Activated T-helper 9 cell treated with anti-CD3 and anti-CD28 coated beads, Interleukin-2, amount 50 U/mL, for 16 hours (primary cell): ENCODE measurements around the gene FBLN1.

Experiments
- DNase-seq: peaks from one replicate; pipeline ENCODE4 v3.0.0-alpha.2; 2020; ENCODE audit warnings: low read depth

The FBLN1 gene

GRCh38 chr22:45571089-45571488 is 68.4 kb downstream of the FBLN1 start:
- no peak for DNase-seq

GRCh38 chr22:45572444-45572843 is 69.8 kb downstream of the FBLN1 start:
- no peak for DNase-seq

GRCh38 chr22:45574069-45574703 is 71.5 kb downstream of the FBLN1 start:
- DNase-seq, result no peak

DNA sequence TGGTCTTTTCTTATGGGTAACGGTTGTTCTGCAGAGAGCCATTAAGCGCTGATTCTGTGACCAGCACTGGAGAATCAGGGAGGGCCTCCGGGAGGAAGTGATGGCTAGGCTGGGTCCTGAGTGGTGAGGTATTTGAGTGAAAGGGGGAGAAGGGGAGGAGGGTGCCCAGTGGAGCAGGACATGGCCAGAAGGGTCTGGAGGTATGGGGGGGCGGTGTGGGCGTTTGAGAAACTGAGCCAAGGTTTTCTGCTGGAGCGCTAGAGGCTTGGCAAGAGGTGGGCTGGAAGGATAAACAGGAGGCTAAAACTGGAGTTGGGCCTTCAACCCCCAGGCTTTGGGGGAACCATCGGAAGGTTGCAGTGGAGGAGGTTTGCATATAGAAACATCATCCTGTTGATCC is 72.5 kb downstream of the FBLN1 start:
- DNase-seq, result no peak

- DNase-seq, result no peak
Measured at GRCh38 chr22:45575607-45576272, 73.1 kb downstream of the FBLN1 start.

DNA sequence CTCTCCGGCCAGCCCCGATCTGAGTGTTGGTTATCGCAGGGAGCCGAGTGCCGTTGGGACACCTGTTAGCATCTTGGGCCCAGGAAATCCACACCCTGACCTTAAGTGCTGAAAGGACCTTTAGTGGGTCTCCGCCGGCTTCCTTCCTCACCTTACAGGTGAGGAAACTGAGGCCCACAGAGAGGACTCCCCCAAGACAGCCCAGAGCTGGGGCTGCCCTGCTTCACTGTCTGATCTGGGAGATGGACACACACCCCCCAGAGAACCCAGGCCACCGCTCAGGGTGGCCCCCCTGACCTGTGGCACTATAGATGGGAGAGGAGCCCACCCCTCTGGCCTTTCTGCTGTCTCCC is 73.6 kb downstream of the FBLN1 start:
- no peak for DNase-seq

DNA sequence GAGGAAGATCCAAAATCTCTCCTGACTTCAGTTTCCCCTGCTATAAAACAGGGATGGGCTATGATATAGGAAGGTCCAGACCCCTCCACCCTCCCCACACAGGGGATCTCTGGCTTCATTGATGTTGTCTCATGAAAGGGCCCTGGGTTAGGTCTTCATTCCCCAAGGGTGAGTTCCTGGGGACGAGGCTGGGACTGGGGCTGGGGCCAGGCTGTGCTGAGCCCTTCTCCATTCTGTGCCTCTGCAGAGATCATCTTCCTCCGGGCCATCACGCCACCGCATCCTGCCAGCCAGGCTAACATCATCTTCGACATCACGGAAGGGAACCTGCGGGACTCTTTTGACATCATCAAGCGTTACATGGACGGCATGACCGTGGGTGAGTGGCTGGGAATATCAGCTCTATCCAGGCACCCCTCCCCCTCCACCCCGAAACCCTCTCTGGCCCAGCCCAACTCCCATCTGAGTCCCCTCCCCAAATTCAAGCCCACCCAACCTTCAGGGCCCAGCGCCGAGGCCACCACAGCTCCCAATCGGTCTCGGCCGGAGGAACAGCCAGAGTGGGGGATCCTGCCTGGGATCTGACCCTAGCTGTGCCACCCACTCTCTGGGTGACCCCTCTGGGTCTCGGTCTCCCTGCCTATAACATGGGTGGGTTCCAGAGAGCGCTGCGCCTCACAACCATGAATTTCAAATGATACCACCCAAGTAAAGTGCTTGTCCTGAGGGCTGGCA is 74.2 kb downstream of the FBLN1 start:
- no peak for DNase-seq

DNA sequence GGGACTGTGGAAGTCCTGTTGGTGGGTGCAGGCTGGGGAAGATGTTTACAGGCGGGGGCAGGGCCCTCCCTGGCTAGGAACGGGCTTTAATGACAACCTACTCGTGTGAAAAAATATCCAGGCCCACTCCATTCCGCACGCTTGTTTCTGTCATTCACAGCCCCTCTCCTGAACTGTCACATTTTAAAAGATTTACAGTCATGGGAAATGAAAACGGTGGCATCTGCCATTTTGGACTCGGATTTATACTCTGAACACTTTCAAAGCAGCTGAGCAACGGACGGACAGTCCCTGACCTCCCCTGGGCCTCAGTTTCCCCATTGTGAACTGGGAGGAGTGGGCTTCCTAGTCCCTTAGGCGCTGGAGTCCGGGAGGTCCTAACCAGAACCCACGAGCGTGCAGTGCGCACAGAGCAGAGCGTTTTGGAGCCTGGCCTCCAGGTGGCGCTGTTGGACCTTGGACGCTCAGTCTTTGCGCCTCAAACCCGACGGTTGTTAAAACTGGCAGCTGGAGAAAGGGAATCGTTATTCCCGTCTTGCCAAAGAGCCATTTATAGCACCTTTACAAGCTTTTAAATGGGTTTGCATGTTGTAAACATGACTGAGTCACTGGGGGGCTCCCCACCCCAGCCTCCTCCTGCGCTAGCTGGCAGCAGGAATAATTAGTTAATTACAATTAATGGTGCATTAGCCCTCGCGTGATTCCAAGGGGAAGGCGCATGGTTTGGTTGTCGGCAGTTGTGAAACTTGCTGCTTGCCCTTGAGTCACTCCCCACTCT is 75.3 kb downstream of the FBLN1 start:
- DNase-seq, result peak; percentile 59

DNA sequence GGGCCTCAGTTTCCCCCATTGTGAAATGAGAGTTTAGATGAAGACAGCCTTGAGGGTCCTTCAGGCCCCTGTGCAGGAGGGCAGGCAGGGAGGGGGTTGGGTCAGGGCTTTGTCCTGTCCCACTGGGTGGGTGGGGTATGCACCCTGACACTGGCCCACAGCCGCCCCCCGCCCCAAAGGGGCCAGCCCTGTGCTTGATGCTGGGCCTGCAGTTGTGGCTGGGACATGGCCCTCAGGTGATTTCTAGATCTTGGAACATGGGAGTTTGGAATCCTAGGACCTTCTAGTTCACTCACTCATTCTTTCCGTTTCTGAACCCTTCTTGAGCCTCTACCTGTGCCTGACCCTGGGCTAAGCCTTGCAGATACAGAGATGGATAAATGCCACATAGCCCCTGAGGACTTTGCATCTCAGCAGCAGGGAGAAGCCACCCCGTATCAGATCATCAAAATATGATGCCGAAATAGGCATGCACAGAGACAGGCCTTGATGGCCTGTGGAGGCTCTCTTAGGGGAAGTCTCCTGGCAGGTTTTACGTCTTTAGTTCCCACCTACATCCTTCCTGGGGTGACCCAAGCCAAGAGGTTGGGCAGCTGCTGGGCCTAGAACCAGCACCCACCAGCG is 76.0 kb downstream of the FBLN1 start:
- no peak for DNase-seq

GRCh38 chr22:45579306-45579705 is 76.6 kb downstream of the FBLN1 start:
- DNase-seq, result no peak

DNA sequence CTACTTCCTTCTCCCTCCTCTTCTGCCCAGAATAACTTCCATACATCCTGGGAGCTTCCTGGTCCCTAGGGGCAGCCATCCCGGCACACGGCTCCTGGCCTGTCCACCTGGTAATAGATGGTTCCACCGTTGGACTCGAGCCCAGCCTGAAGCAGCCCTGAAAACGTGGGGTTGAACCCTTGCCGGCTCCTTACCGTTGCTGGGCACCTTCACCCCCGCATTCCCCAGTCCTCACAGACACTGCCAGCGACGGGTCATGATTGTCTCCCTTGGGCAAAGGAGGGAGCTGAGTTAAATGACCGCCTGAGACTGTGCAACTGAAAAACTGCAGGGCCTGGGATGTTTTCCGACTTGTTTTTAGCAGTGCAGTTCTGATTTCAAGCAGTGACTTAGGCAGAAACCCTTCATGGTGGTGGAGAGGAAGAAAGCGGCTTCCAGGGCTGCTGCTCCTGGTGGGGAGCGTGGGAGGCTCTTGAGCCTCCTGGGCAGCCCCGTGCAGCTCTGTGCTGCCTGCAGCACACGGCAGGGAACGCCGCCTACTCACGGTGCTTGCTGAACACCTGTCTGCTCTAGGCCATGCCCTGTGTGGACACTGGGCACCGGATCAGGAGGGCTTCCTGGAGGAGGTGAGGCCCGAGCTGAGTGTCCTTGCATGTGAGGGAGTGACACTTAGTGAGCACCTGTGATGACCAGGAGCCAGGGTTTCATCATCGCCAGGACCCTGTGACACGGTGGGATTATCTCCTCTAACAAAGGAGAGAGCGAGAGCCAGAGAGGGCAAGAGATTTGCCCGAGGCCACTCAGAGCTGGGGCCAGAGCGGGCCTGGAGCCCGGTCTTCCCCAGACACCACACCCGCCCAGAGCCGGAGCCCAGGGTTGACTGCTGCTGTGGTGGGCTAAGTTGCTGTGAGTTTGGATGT is 77.4 kb downstream of the FBLN1 start:
- DNase-seq, result no peak

DNA sequence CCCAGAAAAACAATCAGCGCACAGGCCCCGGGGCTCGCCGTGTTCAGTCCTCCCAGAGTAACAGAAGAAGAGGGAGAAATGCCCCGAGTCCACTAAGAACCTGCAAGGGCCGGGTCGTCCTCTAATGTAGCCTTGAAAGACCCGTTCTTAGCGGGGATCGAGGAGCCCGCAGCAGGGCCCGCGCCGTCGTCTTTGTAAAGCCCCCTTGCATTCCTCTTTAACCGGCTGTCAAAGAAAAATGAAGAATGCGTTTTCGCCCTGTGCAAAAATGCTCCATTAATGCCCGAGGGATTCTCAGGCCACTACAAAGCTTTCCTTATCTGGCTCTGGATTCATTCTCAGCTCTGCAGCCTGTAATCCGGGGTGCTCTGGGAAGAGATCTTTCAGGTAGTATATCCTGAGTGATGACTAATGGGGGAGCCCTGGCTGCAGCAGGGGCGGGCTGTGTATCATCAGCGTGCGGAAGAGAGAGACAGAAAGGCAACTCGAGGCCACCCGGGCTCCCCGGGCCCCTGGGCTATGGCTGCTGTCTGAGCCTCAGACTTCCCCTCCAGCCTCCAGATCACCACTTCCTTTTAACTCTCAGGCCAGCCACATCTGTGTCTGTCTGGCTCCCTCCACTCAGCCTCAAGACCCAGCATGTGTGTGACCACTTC is 78.2 kb downstream of the FBLN1 start:
- DNase-seq, result no peak

- no peak for DNase-seq
Measured at GRCh38 chr22:45581549-45582080, 78.9 kb downstream of the FBLN1 start.

DNA sequence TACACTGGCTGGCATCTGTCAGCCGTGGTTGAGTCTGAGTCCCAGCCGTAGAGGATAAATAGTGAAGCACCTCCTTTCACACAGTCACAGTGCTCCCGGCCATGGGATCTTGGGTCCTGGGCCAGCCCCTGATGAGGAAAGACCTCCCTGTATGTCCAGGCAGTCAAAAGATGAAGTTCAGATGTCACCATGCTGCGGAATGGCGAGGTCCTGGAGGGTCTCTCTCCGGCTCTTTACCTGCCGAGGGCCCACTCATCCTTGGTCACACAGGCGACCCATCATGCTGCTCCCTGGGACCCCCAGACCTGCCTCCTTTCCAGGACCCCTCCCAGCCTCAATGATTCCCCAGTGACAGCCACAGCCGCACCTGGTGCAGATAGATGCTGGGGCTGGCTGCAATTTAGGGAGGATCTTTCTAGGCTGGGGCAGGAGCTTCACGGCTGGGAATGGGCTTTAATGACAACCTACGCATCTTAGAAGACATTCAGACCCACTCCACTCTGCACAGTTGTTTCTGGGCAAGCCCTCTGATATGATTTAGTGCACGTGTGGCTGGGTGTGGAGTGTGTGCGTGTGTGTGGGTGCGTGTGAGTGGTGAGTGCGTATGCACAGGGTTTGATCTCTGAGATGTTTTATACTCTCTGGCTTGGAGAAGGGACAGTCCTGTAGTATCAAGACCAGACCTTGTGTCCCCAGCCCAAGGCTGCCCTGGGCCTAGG is 79.7 kb downstream of the FBLN1 start:
- DNase-seq, result no peak

DNA sequence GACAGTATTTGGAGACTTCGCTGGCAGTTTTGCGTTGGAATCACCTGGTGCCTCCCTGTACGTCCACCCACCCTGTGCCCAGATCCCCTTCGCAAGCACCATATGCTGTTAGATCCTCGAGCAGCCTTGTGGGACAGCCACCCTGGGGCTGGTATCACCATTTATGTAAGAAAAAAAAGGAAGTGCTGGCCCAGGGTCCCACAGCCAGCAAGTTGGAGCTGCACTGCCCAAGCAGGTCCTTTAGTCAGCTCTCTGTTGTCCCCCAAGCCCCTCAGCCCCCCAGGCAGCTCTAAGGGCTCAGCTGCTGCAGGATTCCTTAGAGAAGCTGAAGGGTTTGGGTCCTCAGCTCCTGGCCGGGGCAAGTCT is 80.3 kb downstream of the FBLN1 start:
- DNase-seq, result no peak

GRCh38 chr22:45583504-45583903 is 80.8 kb downstream of the FBLN1 start:
- no peak for DNase-seq

DNA sequence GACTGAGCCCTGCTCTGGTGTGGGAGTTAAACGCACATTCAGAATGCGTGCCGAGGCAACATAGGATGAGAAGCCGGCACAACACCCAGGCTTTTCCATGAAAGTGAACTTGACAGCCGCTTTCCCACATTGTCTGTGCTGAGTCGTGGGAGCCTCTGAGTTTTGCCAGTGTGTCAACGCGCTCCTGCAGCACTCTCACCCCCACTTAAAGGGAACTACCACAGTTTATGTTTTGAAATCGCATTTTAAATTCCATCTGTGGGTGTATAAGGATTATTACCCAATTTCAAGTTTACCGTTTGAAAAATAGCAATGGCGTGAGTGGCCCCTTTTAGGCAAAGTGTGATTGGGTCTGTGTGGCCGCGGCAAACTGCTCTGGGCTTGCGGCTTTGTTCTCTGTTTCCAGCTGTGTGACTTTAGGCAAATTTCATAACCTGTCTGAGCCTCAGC is 81.5 kb downstream of the FBLN1 start:
- DNase-seq, result no peak

DNA sequence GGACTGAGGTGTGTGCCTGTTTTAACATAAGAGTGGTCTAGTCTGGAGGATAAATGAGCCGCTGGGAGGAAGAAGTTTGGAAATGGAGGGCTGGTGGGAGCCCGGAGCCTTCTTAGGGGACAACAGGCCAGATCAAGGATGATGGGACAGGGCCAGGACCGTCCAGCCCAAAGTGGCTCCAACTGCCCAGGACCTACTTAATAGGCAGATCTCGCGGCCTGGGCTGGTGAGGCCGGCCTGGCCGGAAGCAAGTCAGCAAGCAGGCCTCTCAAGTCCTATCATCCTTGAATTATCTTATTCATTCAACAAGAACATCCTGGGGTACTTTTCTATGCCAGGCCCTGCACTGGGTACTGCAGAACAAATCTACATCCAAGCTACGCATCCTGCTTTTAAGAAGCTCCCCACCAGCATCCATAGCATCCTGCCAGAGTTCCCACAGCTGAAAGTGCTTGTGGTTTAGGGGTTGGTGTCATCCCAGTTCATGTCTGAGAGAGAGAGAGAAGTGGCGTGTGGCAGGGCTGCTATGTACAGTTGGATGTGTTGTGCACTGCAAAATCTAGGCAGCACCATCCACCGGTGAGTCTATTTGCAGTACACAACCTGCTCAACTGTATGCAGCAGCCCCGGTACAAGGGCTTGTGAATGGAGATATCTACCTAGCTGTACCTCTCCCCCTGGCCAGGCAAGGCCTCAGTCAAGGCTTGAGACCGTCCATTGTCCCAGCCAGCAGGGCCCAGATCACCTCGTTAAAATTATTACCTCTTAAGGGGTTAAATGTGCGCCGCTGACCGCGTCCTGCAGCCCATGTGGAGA is 82.1 kb downstream of the FBLN1 start:
- DNase-seq, result no peak

GRCh38 chr22:45585437-45585755 is 82.7 kb downstream of the FBLN1 start:
- no peak for DNase-seq
